Neutrophil (primary cell): ENCODE data around the gene SMAD4.

Experiments used
- H3K27ac ChIP-seq: fragments of 200-600 bp; sonication (generic); 2 replicates; pipeline ENCODE4 v1.5.1; 2016; ENCODE audit warnings: mild to moderate bottlenecking, moderate library complexity
- H3K27me3 ChIP-seq: fragments of 200-600 bp; sonication (generic); 2 replicates; pipeline ENCODE4 v1.6.0; 2016; ENCODE audit warnings: mild to moderate bottlenecking
- H3K36me3 ChIP-seq: fragments of 200-600 bp; sonication (generic); 2 replicates; pipeline ENCODE4 v1.5.1; 2017
- H3K4me1 ChIP-seq, 2 experiments: fragments of 200-600 bp in 1 of 2; sonication (generic) in 1 of 2; 1 replicate in 1 of 2; 2 replicates in 1 of 2; pipeline versions ENCODE4 v1.5.1 to v1.6.1; 2013 to 2016; ENCODE audit warnings: low read depth in 1 of 2, low read length in 1 of 2, mild to moderate bottlenecking in 1 of 2, moderate library complexity in 1 of 2; ENCODE audit not compliant: control insufficient read depth in 1 of 2, insufficient read depth in 1 of 2
- H3K4me3 ChIP-seq, 2 experiments: fragments of 200-600 bp in 1 of 2; sonication (generic) in 1 of 2; 1 replicate in 1 of 2; 2 replicates in 1 of 2; pipeline ENCODE4 v1.5.1; 2013 to 2016; ENCODE audit warnings: low read depth in 1 of 2, low read length in 1 of 2, mild to moderate bottlenecking in 1 of 2, moderate library complexity in 1 of 2
- H3K9me3 ChIP-seq: fragments of 200-600 bp; sonication (generic); 2 replicates; pipeline ENCODE4 v1.5.1; 2016
- TF ChIP-seq, protein P1 (sequence below): fragments of 200-600 bp; sonication (generic); IDR thresholded peaks from 2 replicates; pipeline ENCODE4 v1.5.1; 2016; ENCODE audit warnings: antibody characterized with exemption

Gene SMAD4

DNA sequence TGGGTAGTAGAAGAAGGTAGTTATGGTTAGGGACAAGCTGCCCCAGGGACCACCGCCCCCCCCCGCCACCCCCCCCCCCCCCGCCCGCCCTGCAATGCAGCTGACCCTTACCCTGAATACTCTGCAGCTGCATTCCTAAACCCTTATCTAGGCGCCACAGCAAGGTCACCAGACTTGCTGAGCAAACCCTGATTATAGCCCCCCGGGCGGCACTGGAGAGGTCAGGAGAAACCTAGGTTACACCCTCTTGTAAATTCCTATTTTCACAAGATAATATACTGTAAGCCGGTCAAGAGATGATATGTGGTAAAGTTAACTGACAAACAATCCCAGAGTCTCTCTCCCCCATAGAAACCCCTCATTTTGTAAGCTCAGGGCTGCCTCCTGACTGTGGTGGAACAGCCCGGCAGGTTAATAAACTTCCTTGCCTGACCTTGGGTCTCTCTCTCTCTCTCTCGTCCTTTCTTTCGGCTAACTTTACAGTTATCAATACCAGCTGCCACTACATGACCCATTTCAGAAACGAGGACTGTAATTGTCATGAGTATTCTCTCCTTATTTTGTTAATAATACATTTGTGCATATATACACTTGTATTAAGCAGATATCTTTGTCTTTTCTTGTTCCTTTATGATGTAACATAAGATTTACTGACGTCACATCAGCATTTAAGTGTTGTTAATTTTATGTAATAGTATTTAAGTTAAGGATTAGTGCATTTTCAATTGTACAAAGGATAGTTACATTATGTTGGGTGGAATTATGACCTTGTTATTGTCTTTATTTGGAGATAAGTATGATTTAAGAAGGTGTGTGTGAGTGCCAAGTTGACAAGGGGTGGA lies 22.8 kb upstream of the SMAD4 start:
- Histone ChIP-seq H3K27me3 (no peaks in the 10 kb centered on the region), H3K27ac (no peak overlapping the region), H3K36me3 (no peaks in the 10 kb centered on the region), H3K4me3 (no peak overlapping the region), H3K4me1 (no peaks in the 10 kb centered on the region), H3K9me3 (no peaks in the 10 kb centered on the region)
- TF ChIP-seq, protein P1, sequence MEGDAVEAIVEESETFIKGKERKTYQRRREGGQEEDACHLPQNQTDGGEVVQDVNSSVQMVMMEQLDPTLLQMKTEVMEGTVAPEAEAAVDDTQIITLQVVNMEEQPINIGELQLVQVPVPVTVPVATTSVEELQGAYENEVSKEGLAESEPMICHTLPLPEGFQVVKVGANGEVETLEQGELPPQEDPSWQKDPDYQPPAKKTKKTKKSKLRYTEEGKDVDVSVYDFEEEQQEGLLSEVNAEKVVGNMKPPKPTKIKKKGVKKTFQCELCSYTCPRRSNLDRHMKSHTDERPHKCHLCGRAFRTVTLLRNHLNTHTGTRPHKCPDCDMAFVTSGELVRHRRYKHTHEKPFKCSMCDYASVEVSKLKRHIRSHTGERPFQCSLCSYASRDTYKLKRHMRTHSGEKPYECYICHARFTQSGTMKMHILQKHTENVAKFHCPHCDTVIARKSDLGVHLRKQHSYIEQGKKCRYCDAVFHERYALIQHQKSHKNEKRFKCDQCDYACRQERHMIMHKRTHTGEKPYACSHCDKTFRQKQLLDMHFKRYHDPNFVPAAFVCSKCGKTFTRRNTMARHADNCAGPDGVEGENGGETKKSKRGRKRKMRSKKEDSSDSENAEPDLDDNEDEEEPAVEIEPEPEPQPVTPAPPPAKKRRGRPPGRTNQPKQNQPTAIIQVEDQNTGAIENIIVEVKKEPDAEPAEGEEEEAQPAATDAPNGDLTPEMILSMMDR: no peak

DNA sequence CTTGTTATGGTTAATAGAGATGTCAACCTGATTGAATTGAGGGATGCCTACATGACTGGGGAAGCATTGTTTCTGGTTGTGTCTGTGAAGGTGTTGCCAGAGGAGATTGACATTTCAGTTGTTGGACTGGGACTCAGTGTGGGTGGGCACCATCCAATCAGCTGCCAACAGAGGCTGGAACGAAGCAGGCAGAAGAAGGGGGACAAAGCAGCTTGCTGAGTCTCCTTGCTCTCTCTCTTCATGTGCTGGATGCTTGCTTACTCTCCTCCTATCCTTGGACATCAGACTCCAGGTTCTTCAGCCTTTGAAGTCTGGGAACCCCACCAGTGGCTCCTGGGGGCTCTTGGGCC lies 22.2 kb upstream of the SMAD4 start:
- Histone ChIP-seq H3K4me3 (no peak overlapping the region), H3K27ac (no peak overlapping the region), H3K4me1 (no peaks in the 10 kb centered on the region), H3K36me3 (no peaks in the 10 kb centered on the region), H3K27me3 (no peaks in the 10 kb centered on the region), H3K9me3 (no peaks in the 10 kb centered on the region)
- TF ChIP-seq, protein P1: no peak

DNA sequence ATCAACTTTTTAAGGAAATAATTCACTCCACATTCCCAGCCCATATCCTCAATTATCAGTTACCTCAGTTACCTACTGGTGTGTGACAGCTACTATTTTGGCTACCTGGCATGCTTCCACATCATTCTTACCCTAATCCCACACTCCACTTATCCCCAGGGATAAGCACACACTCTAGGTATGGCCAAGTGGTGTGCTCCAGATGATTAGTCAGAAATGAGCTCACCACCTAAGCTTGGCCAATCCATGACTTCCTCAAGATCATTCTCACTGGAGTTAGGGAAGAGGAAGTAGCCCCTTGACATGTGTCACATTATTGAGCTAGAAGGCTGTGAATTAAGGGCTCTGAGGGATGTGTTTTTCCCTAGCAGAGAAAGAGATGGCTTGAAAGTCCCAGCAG lies 20.9 kb upstream of the SMAD4 start:
- TF ChIP-seq, protein P1: no peak
- no peaks in the 10 kb centered on the region for H3K4me1 ChIP-seq
- no peaks in the 10 kb centered on the region for H3K36me3 ChIP-seq
- no peaks in the 10 kb centered on the region for H3K9me3 ChIP-seq
- H3K27me3 ChIP-seq: no peaks in the 10 kb centered on the region
- no peak overlapping the region for H3K4me3 ChIP-seq
- H3K27ac ChIP-seq: no peak overlapping the region

DNA sequence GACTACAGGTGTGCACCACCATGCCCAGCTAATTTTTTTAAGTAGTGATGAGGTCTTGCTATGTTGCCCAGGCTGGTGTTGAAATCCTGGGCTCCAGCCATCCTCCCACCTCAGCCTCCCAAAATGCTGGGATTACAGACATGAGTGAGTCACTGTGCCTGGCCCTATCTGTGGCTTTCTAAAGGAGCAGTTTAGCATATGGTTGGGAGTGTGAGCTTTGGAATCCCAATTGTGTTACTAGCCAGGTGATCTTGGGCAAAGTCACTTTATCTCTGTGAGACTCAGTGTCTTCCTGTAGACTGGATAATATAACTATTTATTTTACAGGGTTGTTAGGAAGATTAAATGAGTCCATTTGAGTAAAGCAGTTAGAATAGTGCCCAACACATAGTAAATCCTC lies 19.8 kb upstream of the SMAD4 start:
- Histone ChIP-seq H3K4me3 (no peak overlapping the region), H3K27me3 (no peaks in the 10 kb centered on the region), H3K27ac (no peak overlapping the region), H3K4me1 (no peaks in the 10 kb centered on the region), H3K36me3 (no peaks in the 10 kb centered on the region), H3K9me3 (no peaks in the 10 kb centered on the region)
- TF ChIP-seq, protein P1: no peak

DNA sequence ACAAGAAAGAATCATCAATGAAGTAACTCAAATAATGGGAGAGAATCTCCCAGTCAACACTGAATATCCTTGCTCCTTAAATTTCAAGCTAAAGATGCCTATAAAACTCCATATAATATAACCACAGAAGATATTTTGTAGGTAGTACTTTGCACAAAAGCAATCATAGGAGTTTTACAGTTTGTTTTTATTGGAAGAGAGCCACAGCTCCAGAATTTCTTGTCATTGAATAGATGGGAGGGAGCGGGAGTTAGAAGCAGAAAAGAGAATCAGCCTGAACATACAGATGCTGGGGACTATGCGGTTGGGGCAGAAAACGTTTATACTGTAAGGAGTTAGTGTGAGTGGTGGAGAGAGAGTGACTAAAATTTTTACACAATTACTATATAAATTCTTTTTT lies 18.3 kb upstream of the SMAD4 start:
- H3K9me3 ChIP-seq: no peaks in the 10 kb centered on the region
- no peak overlapping the region for H3K27ac ChIP-seq
- TF ChIP-seq, protein P1: no peak
- H3K4me1 ChIP-seq: no peaks in the 10 kb centered on the region
- no peaks in the 10 kb centered on the region for H3K36me3 ChIP-seq
- H3K4me3 ChIP-seq: no peak overlapping the region
- H3K27me3 ChIP-seq: no peaks in the 10 kb centered on the region
